Measurements from ENCODE around the gene UQCC5. TPM values are rescaled to one million over a fixed set of nuclear protein-coding genes. Genes with fewer than 3 reads are reported as not detected.

UQCC5 gene
- total and polyA plus RNA-seq, 2 donors (not counting 3 experiments of a cell fraction or from before 2014, with no cell fraction given): 9.9 to 22.6 TPM

DNA sequence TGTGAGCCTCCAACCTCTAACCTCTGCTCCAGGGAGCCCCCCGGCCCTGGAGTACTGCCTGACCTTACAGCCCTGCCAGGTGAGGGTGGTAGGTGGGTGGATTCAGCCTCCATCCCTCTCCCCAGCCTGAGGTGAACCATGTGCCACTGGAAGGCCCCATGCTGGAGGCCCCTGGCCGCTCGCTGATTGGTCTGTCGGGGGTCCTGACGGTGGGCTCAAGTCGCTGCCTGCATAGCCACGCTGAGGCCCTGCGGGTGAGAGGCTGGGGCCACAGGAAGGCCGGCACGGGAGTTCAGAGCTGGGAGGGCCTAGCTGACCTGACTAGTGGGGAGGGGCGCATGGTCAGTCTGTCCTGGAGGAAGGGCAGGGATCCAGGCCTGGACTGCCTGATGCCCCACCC, 21.8 kb upstream of the UQCC5 start:
- DNase-seq (ENCODE audit: low read depth, low spot score): no peak
- H3K9me1 ChIP-seq (replicated peaks; ENCODE audit: control insufficient read depth, extremely low read depth, insufficient read depth, low read length): no peaks in the 10 kb centered on the region
- no peaks in the 10 kb centered on the region for H4K20me1 ChIP-seq (replicated peaks; ENCODE audit: control insufficient read depth, extremely low read depth, insufficient read depth, low read length)
- no TSS peak for BruUV-seq (replicated peaks)
- intact Hi-C loops (cut with micrococcal nuclease): no loop called here
- no peaks in the 10 kb centered on the region for H3K27me3 ChIP-seq (ENCODE audit: control insufficient read depth in 2 of 2, insufficient read depth in 2 of 2, low read length in 2 of 2)
- no peak overlapping the region for H3K9ac ChIP-seq (replicated peaks; ENCODE audit: extremely low read depth, insufficient read depth, low read length)
- dilution Hi-C loops (cut with MboI; ENCODE audit: extremely low pct_ligation_motif_present, low sequenced_read_pairs): no loop called here
- H3K4me2 ChIP-seq (ENCODE audit: insufficient read depth, low read length): no peak overlapping the region
- no peaks in the 10 kb centered on the region for H3K9me3 ChIP-seq (replicated peaks; ENCODE audit: control insufficient read depth, insufficient read depth, low read length)
- FAIRE-seq: no peak
- H3K4me3 ChIP-seq (replicated peaks in 1 of 3; ENCODE audit: insufficient read depth in 1 of 3, low read depth in 1 of 3, low read length in 3 of 3): no peak overlapping the region
- TF ChIP-seq, protein P1, sequence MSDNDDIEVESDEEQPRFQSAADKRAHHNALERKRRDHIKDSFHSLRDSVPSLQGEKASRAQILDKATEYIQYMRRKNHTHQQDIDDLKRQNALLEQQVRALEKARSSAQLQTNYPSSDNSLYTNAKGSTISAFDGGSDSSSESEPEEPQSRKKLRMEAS (IDR thresholded peaks at IDR 0.05; ENCODE audit: insufficient read depth, insufficient read length): no peak
- TF ChIP-seq POLR2A (IDR thresholded peaks at IDR 0.05; ENCODE audit: low read depth, low read length) (no peak), GATA2 (IDR thresholded peaks at IDR 0.05; ENCODE audit: insufficient read depth, insufficient read length, low read depth, low read length) (no peak), MYC (IDR thresholded peaks at IDR 0.05; ENCODE audit: low read depth, low read length) (no peak)
- TF ChIP-seq, protein P2, sequence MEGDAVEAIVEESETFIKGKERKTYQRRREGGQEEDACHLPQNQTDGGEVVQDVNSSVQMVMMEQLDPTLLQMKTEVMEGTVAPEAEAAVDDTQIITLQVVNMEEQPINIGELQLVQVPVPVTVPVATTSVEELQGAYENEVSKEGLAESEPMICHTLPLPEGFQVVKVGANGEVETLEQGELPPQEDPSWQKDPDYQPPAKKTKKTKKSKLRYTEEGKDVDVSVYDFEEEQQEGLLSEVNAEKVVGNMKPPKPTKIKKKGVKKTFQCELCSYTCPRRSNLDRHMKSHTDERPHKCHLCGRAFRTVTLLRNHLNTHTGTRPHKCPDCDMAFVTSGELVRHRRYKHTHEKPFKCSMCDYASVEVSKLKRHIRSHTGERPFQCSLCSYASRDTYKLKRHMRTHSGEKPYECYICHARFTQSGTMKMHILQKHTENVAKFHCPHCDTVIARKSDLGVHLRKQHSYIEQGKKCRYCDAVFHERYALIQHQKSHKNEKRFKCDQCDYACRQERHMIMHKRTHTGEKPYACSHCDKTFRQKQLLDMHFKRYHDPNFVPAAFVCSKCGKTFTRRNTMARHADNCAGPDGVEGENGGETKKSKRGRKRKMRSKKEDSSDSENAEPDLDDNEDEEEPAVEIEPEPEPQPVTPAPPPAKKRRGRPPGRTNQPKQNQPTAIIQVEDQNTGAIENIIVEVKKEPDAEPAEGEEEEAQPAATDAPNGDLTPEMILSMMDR (IDR thresholded peaks at IDR 0.05; ENCODE audit: extremely low read depth in 1 of 2, insufficient read depth in 1 of 2, low read depth in 1 of 2, low read length in 2 of 2): no peak
- no peaks in the 10 kb centered on the region for H3K79me2 ChIP-seq (ENCODE audit: control insufficient read depth, insufficient read depth, low read length)
- no peak overlapping the region for H3K27ac ChIP-seq (ENCODE audit: insufficient read depth, low read depth, low read length)
- ChIA-PET POLR2A (no interaction called here), CTCF (no interaction called here)
- H2AFZ ChIP-seq (ENCODE audit: low read depth, low read length): no peak overlapping the region
- H3K4me1 ChIP-seq (ENCODE audit: control insufficient read depth, extremely low read depth, insufficient read depth, low read length): no peaks in the 10 kb centered on the region
- H3K36me3 ChIP-seq (ENCODE audit: control insufficient read depth in 2 of 2, extremely low read depth in 1 of 2, insufficient read depth in 2 of 2, low read length in 2 of 2): peaks cover 16 to 87% of the 10 kb centered on the region in 2 experiments

DNA sequence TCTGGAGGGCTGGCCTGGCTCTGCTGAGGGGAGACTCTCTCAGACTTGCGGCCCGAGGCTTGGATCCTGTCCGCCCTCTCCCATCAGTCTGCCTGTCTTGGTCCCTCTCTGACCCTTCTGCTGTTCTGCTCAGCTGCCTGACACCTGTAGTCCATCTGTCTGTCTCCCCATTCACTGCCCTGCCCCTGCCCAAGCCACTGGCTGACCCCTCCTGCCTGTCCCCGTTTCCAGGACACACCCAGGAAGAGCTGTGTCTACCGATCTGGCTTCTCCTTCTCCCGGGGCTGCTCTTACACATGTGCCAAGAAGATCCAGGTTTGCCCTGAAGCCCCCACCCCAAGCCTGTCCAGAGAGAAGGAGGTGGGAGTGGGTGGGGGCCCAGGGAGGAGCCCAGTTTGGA, 21.2 kb upstream of the UQCC5 start:
- Histone ChIP-seq H2AFZ (ENCODE audit: low read depth, low read length) (no peak overlapping the region), H3K36me3 (ENCODE audit: control insufficient read depth in 2 of 2, extremely low read depth in 1 of 2, insufficient read depth in 2 of 2, low read length in 2 of 2) (peaks cover 19 to 87% of the 10 kb centered on the region in 2 experiments), H3K4me2 (ENCODE audit: insufficient read depth, low read length) (no peak overlapping the region), H3K9me1 (replicated peaks; ENCODE audit: control insufficient read depth, extremely low read depth, insufficient read depth, low read length) (no peaks in the 10 kb centered on the region), H3K4me3 (replicated peaks in 1 of 3; ENCODE audit: insufficient read depth in 1 of 3, low read depth in 1 of 3, low read length in 3 of 3) (no peak overlapping the region), H3K79me2 (ENCODE audit: control insufficient read depth, insufficient read depth, low read length) (no peaks in the 10 kb centered on the region), H3K4me1 (ENCODE audit: control insufficient read depth, extremely low read depth, insufficient read depth, low read length) (no peaks in the 10 kb centered on the region), H4K20me1 (replicated peaks; ENCODE audit: control insufficient read depth, extremely low read depth, insufficient read depth, low read length) (no peaks in the 10 kb centered on the region), H3K9ac (replicated peaks; ENCODE audit: extremely low read depth, insufficient read depth, low read length) (no peak overlapping the region), H3K9me3 (replicated peaks; ENCODE audit: control insufficient read depth, insufficient read depth, low read length) (no peaks in the 10 kb centered on the region), H3K27ac (ENCODE audit: insufficient read depth, low read depth, low read length) (no peak overlapping the region), H3K27me3 (ENCODE audit: control insufficient read depth in 2 of 2, insufficient read depth in 2 of 2, low read length in 2 of 2) (no peaks in the 10 kb centered on the region)
- intact Hi-C loops (cut with micrococcal nuclease): no loop called here
- FAIRE-seq (no peak), DNase-seq (ENCODE audit: low read depth, low spot score) (no peak)
- dilution Hi-C loops (cut with MboI; ENCODE audit: extremely low pct_ligation_motif_present, low sequenced_read_pairs): no loop called here
- TF ChIP-seq POLR2A (IDR thresholded peaks at IDR 0.05; ENCODE audit: low read depth, low read length): peak; percentile 6
- no peak for TF ChIP-seq EZH2 (IDR thresholded peaks at IDR 0.05; ENCODE audit: borderline replicate concordance, low read depth, low read length, severe bottlenecking)
- ChIA-PET CTCF (no interaction called here), POLR2A (no interaction called here)
- no TSS peak for BruUV-seq (replicated peaks)
